SK-N-MC (cell line): Measurements from ENCODE around the gene STYXL1.

Source experiments
- EZH2 ChIP-seq: fragments of 200-600 bp; sonication (generic); IDR thresholded peaks from one replicate; pipeline ENCODE4 v1.6.1; 2017; ENCODE audit warnings: antibody characterized with exemption
- POLR2AphosphoS5 ChIP-seq: IDR thresholded peaks from 2 replicates; pipeline ENCODE4 v1.6.1; 2012; ENCODE audit warnings: mild to moderate bottlenecking, low read depth, low read length, borderline replicate concordance

DNA sequence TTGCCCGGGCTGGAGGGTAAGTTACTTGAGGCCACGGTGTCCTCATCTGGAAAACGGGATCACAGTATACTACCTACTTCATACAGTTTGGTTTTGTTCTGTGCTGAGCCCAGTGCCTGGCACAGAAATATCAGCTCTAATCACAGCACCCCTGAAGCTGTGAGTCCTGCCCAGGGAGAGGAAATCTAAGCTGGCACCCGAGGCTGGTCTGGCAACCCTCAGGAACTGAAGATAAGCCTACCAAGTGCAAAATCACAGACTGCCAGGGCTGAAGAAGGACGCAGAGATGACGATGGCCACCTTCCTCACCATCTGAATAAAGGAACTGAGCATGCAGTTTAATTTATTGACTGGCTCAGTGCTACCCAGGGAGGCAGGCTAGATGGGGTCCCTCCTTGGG is 45.7 kb downstream of the STYXL1 start:
- no peak for TF ChIP-seq EZH2
- no peak for TF ChIP-seq POLR2AphosphoS5
